Activated T-helper 2 cell treated with anti-CD3 and anti-CD28 coated beads, Interferon-gamma antibody, Interleukin-2, Interleukin-4, amounts not matched to agents 10 μg/mL and 5 μg/mL and 100 μg/mL, durations not matched to agents 14 hours and 24 hours and 36 hours (primary cell): ENCODE data around the gene ZFAND5. TPM values are rescaled to one million over a fixed set of nuclear protein-coding genes. Genes with fewer than 3 reads are reported as not detected.

Source experiments
- DNase-seq: peaks from one replicate; pipeline ENCODE4 v3.0.0; 2021; ENCODE audit warnings: low spot score
- H3K27ac Mint-ChIP-seq: one replicate; pipeline ENCODE4 v1.8.0; 2021; ENCODE audit warnings: mixed read lengths
- H3K27me3 Mint-ChIP-seq: one replicate; pipeline ENCODE4 v1.8.0; 2021; ENCODE audit warnings: low read depth, mixed read lengths
- H3K36me3 Mint-ChIP-seq: one replicate; pipeline ENCODE4 v1.8.0; 2021; ENCODE audit warnings: low read depth, mixed read lengths
- H3K4me1 Mint-ChIP-seq: one replicate; pipeline ENCODE4 v1.8.0; 2021; ENCODE audit warnings: low read depth, mixed read lengths
- H3K4me3 Mint-ChIP-seq: one replicate; pipeline ENCODE4 v1.8.0; 2021; ENCODE audit warnings: low read depth, mild to moderate bottlenecking, moderate library complexity, mixed read lengths
- H3K9me3 Mint-ChIP-seq: one replicate; pipeline ENCODE4 v1.8.0; 2021; ENCODE audit warnings: mixed read lengths
- intact Hi-C: fragments of 100-400 bp; cut with micrococcal nuclease; formaldehyde crosslinking; loops from one replicate; pipeline ENCODE4 v1.15.1; 2023
- total RNA-seq: library from RNA; stranded (reverse); gene quantifications from 2 replicates; pipeline ENCODE4 v1.2.3, GENCODE V29; 2022

ZFAND5 gene
- total RNA-seq, 1 donor from 2014 or later = 99.1 TPM

DNA sequence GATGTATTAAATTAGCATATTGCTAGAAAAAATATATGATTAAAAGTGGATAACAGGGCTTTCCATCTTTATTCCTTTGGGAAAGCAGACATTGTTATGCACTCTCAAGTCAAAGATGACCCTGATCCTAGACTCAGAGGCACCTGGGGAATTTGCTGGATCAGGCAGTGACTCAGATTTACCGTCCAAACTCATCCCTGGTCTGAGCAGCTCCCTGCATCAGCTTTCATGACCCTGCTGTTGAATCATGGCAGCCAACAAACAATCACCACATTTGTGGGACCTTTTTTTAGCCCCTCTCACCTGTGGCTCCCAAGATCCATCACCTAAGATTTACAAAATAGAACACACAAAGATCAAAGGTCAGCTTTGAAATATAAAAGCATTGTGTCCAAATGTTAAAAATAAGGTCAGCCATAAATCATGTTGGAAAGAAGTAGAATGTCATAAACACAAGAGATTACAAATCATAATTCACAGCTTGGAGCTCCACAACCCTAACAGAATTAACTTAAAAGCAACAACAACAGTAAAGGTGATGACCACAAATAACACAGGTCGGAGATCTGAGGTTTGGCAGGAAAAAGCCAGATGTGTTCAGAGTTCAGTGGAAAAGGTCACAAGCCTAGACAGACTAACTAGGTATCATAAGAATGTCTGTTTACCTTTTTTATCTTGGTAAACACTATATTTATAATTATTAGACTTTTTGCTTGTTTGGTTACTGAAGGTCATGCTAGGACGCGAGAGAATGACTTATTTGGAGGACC, 55.5 kb downstream of the ZFAND5 start:
- Mint-ChIP-seq H3K36me3 (no peaks in the 10 kb centered on the region), H3K27ac (no peak overlapping the region), H3K4me1 (peaks cover 8% of the 10 kb centered on the region), H3K9me3 (no peaks in the 10 kb centered on the region), H3K4me3 (no peak overlapping the region), H3K27me3 (peaks cover 8% of the 10 kb centered on the region)
- DNase-seq = no peak
- intact Hi-C loops = loop anchor here (10.0 kb wide), 1 partner anchor 135 kb away; no protein-coding TSS in a partner anchor

- peaks cover 10% of the 10 kb centered on the region for H3K4me1 Mint-ChIP-seq
- intact Hi-C loops = loop anchor here (10.0 kb wide), 1 partner anchor 138 kb away; no protein-coding TSS in a partner anchor
- no peak for DNase-seq
- no peak overlapping the region for H3K27ac Mint-ChIP-seq
- H3K27me3 Mint-ChIP-seq = peaks cover 8% of the 10 kb centered on the region
- no peaks in the 10 kb centered on the region for H3K36me3 Mint-ChIP-seq
- H3K4me3 Mint-ChIP-seq = no peak overlapping the region
- no peaks in the 10 kb centered on the region for H3K9me3 Mint-ChIP-seq
Observed at GRCh38 chr9:72306761-72307160, 58.2 kb downstream of the ZFAND5 start.

DNA sequence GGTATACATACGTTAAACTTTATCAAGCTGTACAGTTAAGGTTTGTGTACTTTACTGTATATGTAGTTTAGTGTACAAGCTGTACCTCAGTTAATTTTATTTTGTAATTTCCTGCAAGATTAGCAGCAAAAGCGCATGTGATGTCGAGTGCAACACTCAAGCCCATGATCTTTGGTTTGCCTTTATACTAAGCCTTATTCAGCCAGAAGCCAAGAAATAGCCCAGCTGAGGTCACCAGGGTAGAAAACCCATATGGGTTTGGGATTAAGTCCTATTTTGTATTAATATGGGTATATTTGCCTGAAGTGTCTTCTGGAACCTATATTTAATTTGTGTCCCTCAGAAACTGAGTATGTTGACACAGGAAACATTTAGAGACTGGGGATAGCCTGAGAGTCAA, 59.3 kb downstream of the ZFAND5 start:
- H3K36me3 Mint-ChIP-seq = no peaks in the 10 kb centered on the region
- intact Hi-C loops = loop anchor here (10.0 kb wide), 1 partner anchor 139 kb away; no protein-coding TSS in a partner anchor
- H3K4me3 Mint-ChIP-seq = no peak overlapping the region
- DNase-seq = no peak
- peaks cover 7% of the 10 kb centered on the region for H3K9me3 Mint-ChIP-seq
- H3K27ac Mint-ChIP-seq = no peak overlapping the region
- peaks cover 17% of the 10 kb centered on the region for H3K4me1 Mint-ChIP-seq
- H3K27me3 Mint-ChIP-seq = peaks cover 5% of the 10 kb centered on the region

GRCh38 chr9:72305102-72305546, 59.9 kb downstream of the ZFAND5 start:
- Mint-ChIP-seq H3K27ac (no peak overlapping the region), H3K36me3 (no peaks in the 10 kb centered on the region), H3K4me3 (no peak overlapping the region), H3K9me3 (peaks cover 7% of the 10 kb centered on the region), H3K27me3 (peaks cover 5% of the 10 kb centered on the region), H3K4me1 (peaks cover 21% of the 10 kb centered on the region)
- peak; percentile 8 for DNase-seq
- intact Hi-C loops = loop anchor here (10.0 kb wide), 1 partner anchor 140 kb away; no protein-coding TSS in a partner anchor

- no peak overlapping the region for H3K27ac Mint-ChIP-seq
- H3K27me3 Mint-ChIP-seq = peaks cover 3% of the 10 kb centered on the region
- H3K4me1 Mint-ChIP-seq = peaks cover 21% of the 10 kb centered on the region
- no peaks in the 10 kb centered on the region for H3K36me3 Mint-ChIP-seq
- H3K9me3 Mint-ChIP-seq = peaks cover 7% of the 10 kb centered on the region
- DNase-seq = no peak
- intact Hi-C loops = loop anchor here (10.0 kb wide), 1 partner anchor 140 kb away; no protein-coding TSS in a partner anchor
- H3K4me3 Mint-ChIP-seq = no peak overlapping the region
Observed at GRCh38 chr9:72304538-72304937, 60.5 kb downstream of the ZFAND5 start.

Other genes with a start within 250 kb of the ZFAND5 start
- gene GDA, start 215.8 kb downstream of the ZFAND5 start, total RNA-seq = 0.07 TPM in 1 of 2 replicates, not detected in the other
- gene TMC1, start 156.4 kb upstream of the ZFAND5 start, total RNA-seq = not detected in 2 replicates